Left lobe of liver (tissue), 2 donors: ENCODE results near the gene PIAS4. TPM values are rescaled to one million over a fixed set of nuclear protein-coding genes. Genes with fewer than 3 reads are reported as not detected.

ENCODE experiments used
- ATAC-seq: fragments of 200-7000 bp; cut with Tn5 transposase; one replicate; pipeline ENCODE4 v1.9.1; 2020; ENCODE audit warnings: mild to moderate bottlenecking, moderate library complexity
- DNase-seq: peaks from one replicate; pipeline ENCODE4 v3.0.0-alpha.2; 2020; ENCODE audit warnings: low spot score
- total RNA-seq: library from RNA; stranded (reverse); gene quantifications from one replicate; pipeline ENCODE4 v1.2.1, GENCODE V29; 2021
- donor health status: DM: no; HTN: no; CAD: no; lungs with moderate emphysema.
- donor health status: DM: no; HTN: yes; CAD: no.

Gene PIAS4
- total RNA-seq, 1 donor from 2014 or later = 13.6 TPM

- ATAC-seq = no peak
- DNase-seq = no peak
Observed at GRCh38 chr19:4037301-4037949, 29.9 kb downstream of the PIAS4 start.

DNA sequence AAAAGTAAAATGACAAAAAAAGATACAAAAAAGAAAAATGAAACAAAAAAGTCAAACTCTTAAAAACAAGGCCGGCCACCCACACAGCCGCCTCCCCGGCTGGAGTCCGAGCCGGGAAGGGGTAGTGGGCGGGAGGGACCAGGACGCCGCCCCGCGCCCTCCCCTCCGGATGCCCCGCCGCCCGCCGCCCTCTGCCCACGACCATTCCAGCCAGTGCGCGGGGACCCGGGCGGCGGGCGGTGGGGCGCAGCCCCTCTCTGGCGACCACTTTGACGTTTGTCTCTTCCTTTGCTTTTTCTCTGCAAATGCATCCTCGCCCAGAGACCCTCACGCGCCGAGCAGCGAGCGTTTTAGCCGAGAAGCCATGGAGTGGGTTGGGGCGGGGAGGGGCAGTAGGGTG is 30.5 kb downstream of the PIAS4 start:
- ATAC-seq (no peak), DNase-seq (no peak)

DNA sequence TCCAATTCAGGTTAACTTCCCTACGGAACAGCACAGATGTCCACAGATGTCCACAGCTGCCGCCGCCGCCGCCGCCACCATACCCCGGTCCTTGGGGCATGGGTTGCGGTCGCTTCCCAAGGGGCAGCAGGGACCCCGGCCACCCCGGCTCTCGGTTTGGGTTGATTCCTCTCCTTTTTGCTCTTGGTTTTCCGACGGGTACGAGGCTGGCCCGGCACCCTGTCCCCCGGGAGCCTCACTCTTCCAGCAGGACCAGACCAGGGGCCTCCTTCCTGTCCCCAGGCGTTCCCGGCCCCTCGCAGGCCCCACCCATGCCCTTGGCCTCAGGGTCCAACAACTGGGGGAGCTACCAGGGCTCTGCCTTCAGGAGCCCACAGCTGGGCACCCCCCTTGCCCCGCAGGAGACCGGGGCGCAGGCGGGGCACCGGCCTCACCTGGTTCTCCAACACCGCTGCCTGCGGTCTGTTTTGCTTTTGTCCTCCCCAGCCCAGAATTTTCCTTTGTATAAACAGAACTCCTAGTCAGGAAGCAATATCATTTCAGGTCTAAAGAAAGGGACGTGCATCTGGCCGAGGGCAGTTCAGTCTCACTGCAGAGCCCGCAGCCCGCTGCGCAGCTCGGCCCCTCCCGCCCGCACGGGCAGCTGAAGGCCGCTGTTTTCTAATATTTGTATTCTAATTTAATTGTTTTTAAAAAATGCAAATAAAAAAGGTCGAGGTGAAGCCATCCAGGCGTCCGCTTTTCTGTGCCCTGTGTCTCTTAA is 31.3 kb downstream of the PIAS4 start:
- ATAC-seq (no peak), DNase-seq (no peak)

DNA sequence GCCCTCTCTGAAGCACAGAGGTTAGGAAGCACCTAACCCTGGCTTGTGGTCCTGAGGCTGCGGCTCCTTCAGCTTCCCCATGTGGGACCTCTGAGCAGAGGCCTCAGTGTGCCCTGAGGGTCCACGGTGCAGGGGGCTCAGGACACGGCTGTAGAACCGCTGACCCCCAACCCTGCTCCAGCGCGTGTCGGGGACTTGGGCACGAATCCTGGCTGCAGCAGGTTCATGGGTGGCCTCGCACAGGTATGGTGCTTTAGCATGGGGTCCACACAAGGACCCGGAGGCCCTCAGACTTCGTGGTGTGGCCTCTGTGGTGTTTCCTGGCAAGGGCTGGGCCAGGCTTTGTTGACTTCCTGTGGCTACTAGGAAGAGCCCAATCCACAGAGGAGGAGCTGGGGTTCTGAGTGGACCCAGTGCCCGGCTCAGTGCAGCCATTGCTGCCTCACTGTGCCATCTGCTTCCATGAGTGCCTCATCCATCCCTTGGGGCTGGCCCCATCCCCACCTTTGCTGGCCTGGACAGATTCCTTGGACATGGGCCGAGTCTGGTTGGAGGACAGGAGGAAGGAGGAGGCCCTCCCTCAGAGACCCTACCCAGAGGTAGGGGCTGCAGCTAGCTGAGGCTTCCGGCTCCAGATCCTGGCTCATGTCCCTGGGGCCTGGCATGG is 34.7 kb downstream of the PIAS4 start:
- ATAC-seq (peak; percentile 16), DNase-seq (no peak)

DNA sequence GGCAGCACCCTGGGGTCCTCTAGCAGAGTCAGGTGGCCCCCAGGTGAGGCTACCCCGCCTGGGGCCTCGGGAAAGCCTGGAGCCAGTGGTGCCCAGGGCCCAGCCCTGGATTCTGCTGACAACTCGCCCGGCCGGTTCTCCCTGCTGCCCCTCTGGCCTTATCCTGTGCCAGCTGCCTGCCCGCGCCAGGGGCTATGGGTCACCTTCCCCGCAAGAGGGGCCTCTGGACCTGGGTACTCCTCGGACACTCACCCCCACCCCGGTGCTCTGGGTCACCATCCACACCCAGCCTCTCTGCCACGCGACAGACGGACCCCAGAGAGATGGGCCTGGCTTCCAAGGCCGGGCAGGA is 35.2 kb downstream of the PIAS4 start:
- ATAC-seq (peak; percentile 7), DNase-seq (no peak)

GRCh38 chr19:4043401-4043800 is 35.9 kb downstream of the PIAS4 start:
- no peak for DNase-seq
- no peak for ATAC-seq

GRCh38 chr19:4043966-4044715 is 36.6 kb downstream of the PIAS4 start:
- ATAC-seq (no peak), DNase-seq (no peak)

DNA sequence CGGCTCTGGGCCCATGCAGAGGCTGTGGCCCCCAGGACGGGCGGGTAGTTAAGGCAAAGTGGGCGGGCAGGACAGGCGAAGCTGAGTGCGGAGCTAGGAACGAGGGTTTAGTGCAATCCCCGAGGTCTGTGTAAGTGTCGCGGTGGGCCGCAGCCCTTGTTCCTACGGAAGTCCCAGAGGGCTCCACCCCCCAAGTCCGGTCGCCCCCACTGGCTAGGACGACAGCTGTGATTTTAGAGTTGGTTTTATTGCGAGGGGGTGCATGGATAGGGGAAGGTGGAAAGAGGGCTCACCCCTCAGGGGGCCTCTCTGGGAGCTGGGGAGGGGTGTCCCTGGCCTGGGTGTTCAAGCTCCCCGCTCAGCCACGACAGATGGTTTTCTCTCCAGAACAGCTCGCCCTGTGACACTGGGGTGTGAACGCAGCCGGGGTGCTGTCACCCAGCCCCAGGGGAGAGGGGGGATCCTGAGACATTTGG is 37.5 kb downstream of the PIAS4 start:
- ATAC-seq (no peak), DNase-seq (no peak)

GRCh38 chr19:4045597-4046361 is 38.2 kb downstream of the PIAS4 start:
- ATAC-seq = no peak
- DNase-seq = no peak

DNA sequence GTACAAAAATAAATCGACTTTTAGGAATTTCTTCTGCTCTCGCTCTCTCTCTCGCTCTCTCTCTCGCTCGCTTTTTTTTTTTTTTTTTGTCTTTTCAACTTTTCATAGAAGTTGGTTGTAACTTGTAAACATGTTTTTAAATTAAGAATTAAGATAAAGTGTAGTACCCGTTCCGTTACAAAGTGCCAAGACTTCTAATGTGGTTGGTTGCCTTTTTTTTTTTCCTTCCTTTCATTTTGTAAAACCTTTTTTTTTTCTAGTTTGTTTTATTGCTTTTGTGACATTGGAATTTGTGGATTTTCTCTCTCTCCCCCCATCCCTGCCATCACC is 38.8 kb downstream of the PIAS4 start:
- DNase-seq = no peak
- no peak for ATAC-seq

GRCh38 chr19:4046946-4047683 is 39.6 kb downstream of the PIAS4 start:
- DNase-seq (peak; percentile 44), ATAC-seq (no peak)

DNA sequence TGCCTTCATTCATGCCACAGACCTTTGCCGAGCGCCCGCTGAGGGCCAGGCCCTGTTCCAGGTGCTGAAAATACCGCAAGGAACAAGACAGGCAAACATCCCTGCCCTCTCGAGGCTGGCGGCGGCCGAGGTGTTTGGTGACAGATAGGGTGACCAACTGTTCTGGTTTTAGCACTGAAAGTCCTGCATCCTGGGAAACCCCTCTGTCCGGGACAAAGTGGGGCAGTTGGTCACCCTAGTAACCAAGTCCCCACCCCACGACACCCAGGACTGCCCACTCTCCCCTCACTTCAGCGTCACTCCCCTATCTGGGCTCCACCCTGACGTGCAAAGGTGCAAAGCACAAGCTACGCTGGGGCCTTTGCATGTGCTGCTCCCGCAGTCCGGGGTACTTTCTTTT is 41.9 kb downstream of the PIAS4 start:
- ATAC-seq = no peak
- peak; percentile 49 for DNase-seq

DNA sequence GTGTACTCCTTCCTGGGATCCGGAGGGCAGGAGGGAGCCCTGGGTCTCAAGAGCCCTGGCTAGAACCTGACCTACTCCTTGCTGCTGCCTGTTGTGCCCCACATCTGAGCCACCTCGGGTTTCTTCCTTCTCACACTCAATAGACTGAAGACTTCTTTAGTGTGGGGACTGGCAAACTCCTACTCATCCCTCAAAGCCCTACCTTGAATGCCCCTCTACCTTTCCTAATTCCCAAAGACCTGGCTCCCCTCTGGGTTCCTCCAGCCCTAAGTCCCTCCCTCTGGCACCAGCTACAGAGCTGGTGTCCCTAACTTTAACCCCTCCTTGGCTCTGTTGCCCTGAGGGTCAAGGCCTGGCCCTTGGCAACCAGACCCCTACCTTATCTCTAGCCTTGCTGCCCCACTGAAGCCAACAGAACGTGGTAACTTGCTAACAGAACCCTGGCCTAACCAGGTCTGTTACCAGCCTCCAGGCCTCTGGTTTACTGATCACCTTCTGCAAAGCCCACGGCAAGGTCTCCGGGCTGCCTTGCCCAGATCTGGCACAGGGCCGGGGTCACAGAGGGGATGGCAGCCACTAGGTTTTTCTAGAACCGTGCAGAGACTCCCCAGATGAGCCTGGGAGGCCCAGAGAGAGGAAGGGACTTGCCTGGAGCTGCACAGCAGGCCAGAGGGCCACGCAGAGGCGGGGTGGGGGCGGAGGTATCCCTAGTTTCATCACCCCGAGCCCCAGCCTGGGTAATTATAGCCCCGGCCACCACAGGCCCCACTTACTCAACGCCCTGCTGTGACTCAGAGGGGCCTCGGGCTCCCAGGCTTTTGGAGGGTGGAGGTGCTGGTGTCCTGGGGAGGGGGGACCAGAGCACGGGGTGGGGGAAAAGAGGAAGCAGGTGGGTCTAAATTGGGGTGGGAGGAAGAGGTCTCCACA is 43.9 kb downstream of the PIAS4 start:
- ATAC-seq = peak; percentile 41
- peak; percentile 78 for DNase-seq

DNA sequence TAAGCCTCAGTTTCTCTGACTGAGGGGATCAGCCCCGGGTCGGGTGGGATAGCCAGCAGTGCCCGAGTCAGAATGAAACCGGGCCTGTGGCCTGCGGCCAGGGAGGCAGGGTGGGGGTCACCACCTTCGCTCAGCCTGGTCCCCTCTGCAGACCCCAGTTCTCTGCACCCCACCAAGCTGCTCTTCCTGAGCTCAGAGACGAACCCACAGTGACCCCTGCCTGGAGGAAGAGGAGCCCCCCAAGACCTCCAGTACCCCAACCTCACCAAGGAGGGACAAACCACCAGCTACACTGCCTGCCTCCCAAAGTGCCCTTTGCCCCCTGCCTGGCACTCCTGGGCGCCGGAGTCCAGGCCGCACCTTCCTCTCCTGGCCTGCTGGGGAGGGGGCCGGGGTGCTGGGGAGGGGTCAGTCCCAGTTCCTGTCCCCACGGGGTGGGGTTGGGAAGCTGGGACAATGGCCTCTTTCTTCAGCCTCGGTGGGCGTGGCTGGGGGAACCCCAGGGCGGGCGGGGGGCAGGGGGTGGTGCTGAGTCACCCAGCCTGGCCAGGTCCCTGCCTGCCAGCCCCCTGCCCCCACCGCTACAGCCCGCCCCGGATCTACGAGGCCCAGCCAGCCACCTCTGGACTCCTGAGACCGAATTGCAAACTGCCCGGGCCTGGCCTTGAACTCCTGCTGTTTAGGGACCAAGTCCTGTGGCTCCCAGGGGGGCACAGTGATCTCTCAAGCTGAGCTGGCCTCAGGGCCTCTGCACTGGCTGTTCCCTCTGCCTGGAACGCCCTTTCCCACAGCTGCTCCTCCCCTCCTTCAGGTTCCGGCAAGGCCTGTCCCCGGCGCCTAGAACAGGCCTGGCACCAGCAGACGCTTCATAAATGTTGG is 44.8 kb downstream of the PIAS4 start:
- ATAC-seq = peak; percentile 77
- DNase-seq = peak; percentile 95

DNA sequence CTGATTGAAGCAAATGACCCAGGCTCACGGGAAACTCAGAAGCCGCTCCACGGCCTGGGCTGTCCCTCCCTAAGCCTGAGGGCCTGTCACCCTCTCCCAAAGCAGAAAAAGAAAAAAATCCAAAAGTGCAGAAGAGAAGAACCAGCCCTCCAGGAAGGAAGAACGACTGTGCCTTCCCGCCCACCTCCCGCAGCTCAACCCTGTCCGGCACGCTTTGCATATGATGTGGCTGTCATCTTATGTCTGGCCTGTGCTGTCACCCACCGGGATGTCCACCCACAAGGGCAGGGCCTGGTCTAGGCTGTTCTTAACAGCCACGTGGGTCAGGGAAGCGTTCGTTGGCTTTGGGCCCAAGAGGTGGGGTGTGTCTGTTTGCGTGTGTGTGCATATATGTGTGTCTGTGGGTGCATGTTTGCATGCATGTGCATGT is 45.5 kb downstream of the PIAS4 start:
- peak; percentile 65 for DNase-seq

DNA sequence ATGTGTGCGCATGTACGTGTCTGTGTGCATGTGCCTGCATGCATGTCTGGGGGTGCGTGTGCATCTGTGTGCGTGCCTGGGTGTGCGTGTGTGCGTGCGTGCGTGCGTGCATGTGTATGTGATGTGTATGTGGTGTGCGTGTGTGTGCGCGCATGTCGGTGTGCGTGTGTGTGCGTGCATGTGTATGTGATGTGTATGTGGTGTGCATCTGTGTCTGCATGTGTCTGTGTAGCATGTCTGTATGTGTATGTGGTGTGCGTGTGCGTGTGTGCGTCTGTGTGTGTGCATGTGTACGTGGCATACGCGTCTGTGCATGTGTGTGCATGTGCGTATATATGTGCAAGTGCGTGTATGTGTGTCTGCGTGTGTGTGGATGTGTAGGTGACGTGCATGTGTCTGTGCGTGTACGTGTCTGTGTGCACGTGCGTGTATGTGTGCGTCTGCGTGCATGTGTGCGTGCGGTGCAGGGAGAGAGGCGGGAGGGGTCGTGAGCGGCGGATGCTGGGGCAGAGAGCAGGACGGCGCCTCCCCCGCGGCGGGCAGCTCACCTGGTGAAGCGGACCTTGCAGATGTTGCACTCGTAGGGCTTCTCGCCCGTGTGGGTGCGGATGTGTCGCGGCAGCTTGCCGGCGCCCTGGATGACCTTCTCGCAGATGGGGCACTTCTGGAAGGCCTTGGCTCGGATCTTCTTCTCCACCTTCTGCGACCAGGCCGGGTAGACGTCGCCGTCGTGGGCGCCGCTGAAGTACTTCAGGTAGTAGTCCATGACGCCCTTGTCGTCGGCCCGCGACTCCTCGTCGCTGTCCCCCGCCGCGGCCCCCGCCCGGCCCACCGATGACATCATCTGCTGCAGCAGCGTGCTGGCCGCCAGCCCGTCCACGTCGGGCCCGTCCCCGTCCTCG is 46.1 kb downstream of the PIAS4 start:
- ATAC-seq (no peak), DNase-seq (peak; percentile 53)

More for the DNA sequence above, 45.5 kb downstream of the PIAS4 start:
- peak; percentile 1 for ATAC-seq
